Heart right ventricle (tissue), 16 donors: ENCODE measurements around the gene CASK. TPM values are rescaled to one million over a fixed set of nuclear protein-coding genes. Genes with fewer than 3 reads are reported as not detected.

Experiments
- ATAC-seq, 8 donors: fragments of 200-7000 bp; cut with Tn5 transposase; one replicate each; pipeline ENCODE4 v1.9.1; 2020; ENCODE audit warnings: mild to moderate bottlenecking in 8 of 8, moderate library complexity in 8 of 8, moderate number of reproducible peaks in 1 of 8
- DNase-seq, 2 donors: peaks; one replicate each; pipeline ENCODE4 v3.0.0-alpha.2; 2020
- H3K27ac ChIP-seq, 10 donors: fragments of 200-600 bp; sonication (generic) in 2 of 10; one replicate each; pipeline versions ENCODE4 v1.5.0 to v1.8.0; 2020 to 2022; ENCODE audit warnings: mild to moderate bottlenecking in 3 of 10
- H3K27me3 ChIP-seq, 7 donors: fragments of 200-600 bp; one replicate each; pipeline ENCODE4 v1.8.0; 2021 to 2022; ENCODE audit warnings: mild to moderate bottlenecking in 2 of 7
- H3K36me3 ChIP-seq, 9 donors: fragments of 200-600 bp; sonication (generic) in 1 of 9; one replicate each; pipeline versions ENCODE4 v1.5.0 to v1.8.0; 2020 to 2022; ENCODE audit warnings: mild to moderate bottlenecking in 2 of 9
- H3K4me1 ChIP-seq, 9 donors: fragments of 200-600 bp; sonication (generic) in 1 of 9; one replicate each; pipeline versions ENCODE4 v1.5.0 to v1.8.0; 2020 to 2022; ENCODE audit warnings: mild to moderate bottlenecking in 4 of 9
- H3K4me3 ChIP-seq, 10 donors: fragments of 200-600 bp; sonication (generic) in 2 of 10; one replicate each; pipeline versions ENCODE4 v1.5.0 to v1.8.0; 2020 to 2022; ENCODE audit warnings: mild to moderate bottlenecking in 7 of 10, moderate library complexity in 2 of 10
- H3K9me3 ChIP-seq, 11 donors: fragments of 200-600 bp in 10 of 11; sonication (generic) in 2 of 11; one replicate each; pipeline versions ENCODE4 v1.5.0 to v1.8.0; 2013 to 2022; ENCODE audit warnings: mild to moderate bottlenecking in 2 of 11, control low read depth in 1 of 11, moderate library complexity in 1 of 11
- CTCF ChIP-seq, 9 donors: fragments of 200-600 bp; sonication (generic) in 2 of 9; IDR thresholded peaks; one replicate each; pipeline versions ENCODE4 v1.5.0 to v1.8.0; 2021 to 2022; ENCODE audit warnings: antibody characterized with exemption in 9 of 9, mild to moderate bottlenecking in 5 of 9, moderate library complexity in 1 of 9
- WGBS, 2 donors: extraction: QIAGEN DNeasy Blood & Tissue Kit; methylation state at CpG; one replicate each; pipeline ENCODE4 v1.1.7; 2013; ENCODE audit warnings: inconsistent platforms in 1 of 2; 5-methylcytosine and 5-hydroxymethylcytosine counted together
- intact Hi-C, 10 donors: fragments of 100-400 bp; cut with DNase I; formaldehyde crosslinking; loops; one replicate each; pipeline versions ENCODE4 v1.11.1 to v1.14.2; 2022
- polyA plus RNA-seq, 2 donors: library from polyadenylated mRNA; stranded (reverse); fragments of 200-250 nt; gene quantifications; one replicate each; pipeline ENCODE4 v1.2.3, GENCODE V29; 2013
- total RNA-seq, 10 donors: library from RNA; stranded (reverse); fragmentation: NEBNext Ultra II Directional in 3 of 10; extraction: Animal tissue kit (Norgen Biotek cat#: 25700) in 3 of 10; gene quantifications; one replicate each; pipeline versions ENCODE4 v1.2.1 to v1.2.4, GENCODE V29; 2021 to 2023
- donor health status: Arrhythmogenic right ventricular cardiomyopathy.
- donor health status: ischemic (EF 13 %, LVEDD 7.1; RV severe dilation, severe dysfunction).
- donor health status: healthy with polysubstance abuse.
- donor health status: DM: no; HTN: yes; CAD: no.
- donor health status: DM: no; HTN: no; CAD: no.
- donor health status: ischemic (EF 25% LVEDD 6.9; RV normal size, moderate dysfunction).
- donor health status: ischemic (EF 25% LVEDD 5.7; RV mildly dilated, moderate dysfunction).
- donor health status: healthy.
- donor health status: DM: yes; HTN: yes; CAD: no.
- donor health status: Ischemic cardiomyopathy.
- donor health status: ischemic (EF 35%, LVEDD 5.7; RV mildly dilated, moderate dysfunction).
- donor health status: nonischemic (EF 11% LVEDD 7.7; RV severe dilation, severe dysfunction).
- donor health status: DM: yes; HTN: yes; CAD: no.
- donor health status: PGD.
- donor health status: ischemic (EF 29% LVEDD 5.4; RV normal size, mild dysfunction).
- donor health status: nonischemic (EF 23%, LVEDD 6.1; RV moderate dilation, normal function).

The CASK gene
- total and polyA plus RNA-seq, 12 donors, result 2.2 to 20.7 (median 12.7) TPM

GRCh38 chrX:41952102-41952501, 28.7 kb upstream of the CASK start:
- ATAC-seq (no peak), DNase-seq (no peak)
- no peaks in the 10 kb centered on the region for H3K36me3 ChIP-seq
- no peaks in the 10 kb centered on the region for H3K4me1 ChIP-seq
- intact Hi-C loops, result no loop called here
- no peak overlapping the region for H3K4me3 ChIP-seq
- WGBS, 2 donors, result 73 to 75% methylated on average over 5 of the region's 5 CpGs
- no peak for TF ChIP-seq CTCF (IDR thresholded peaks at IDR 0.05)
- no peak overlapping the region for H3K27ac ChIP-seq
- peaks cover 0 to 33% (median 0%) of the 10 kb centered on the region in 7 donors for H3K27me3 ChIP-seq
- no peaks in the 10 kb centered on the region for H3K9me3 ChIP-seq

GRCh38 chrX:41946989-41947612, 23.7 kb upstream of the CASK start:
- Histone ChIP-seq H3K4me3 (no peak overlapping the region), H3K36me3 (no peaks in the 10 kb centered on the region), H3K4me1 (no peaks in the 10 kb centered on the region), H3K27me3 (peaks cover 0 to 34% (median 0%) of the 10 kb centered on the region in 7 donors), H3K9me3 (no peaks in the 10 kb centered on the region), H3K27ac (no peak overlapping the region)
- no peak for ATAC-seq
- WGBS, 2 donors, result 78% methylated on average over 5 of the region's 5 CpGs
- DNase-seq, result no peak
- TF ChIP-seq CTCF (IDR thresholded peaks at IDR 0.05), result no peak
- intact Hi-C loops, result no loop called here

GRCh38 chrX:41946235-41946634, 22.9 kb upstream of the CASK start:
- intact Hi-C loops, result no loop called here
- 59 to 66% methylated on average over 3 of the region's 3 CpGs for WGBS, 2 donors
- no peak for DNase-seq

GRCh38 chrX:41935832-41936231, 12.5 kb upstream of the CASK start:
- H3K4me1 ChIP-seq, result no peaks in the 10 kb centered on the region
- peaks cover 0 to 25% (median 0%) of the 10 kb centered on the region in 7 donors for H3K27me3 ChIP-seq
- WGBS, 2 donors, result 81 to 83% methylated on average over 3 of the region's 3 CpGs
- no peak for ATAC-seq
- no peak for DNase-seq
- no peak overlapping the region for H3K27ac ChIP-seq
- no peaks in the 10 kb centered on the region for H3K9me3 ChIP-seq
- no peak overlapping the region for H3K4me3 ChIP-seq
- H3K36me3 ChIP-seq, result no peaks in the 10 kb centered on the region
- intact Hi-C loops, result no loop called here
- no peak for TF ChIP-seq CTCF (IDR thresholded peaks at IDR 0.05)

More at GRCh38 chrX:41946235-41946634, 22.9 kb upstream of the CASK start:
- H3K4me3 ChIP-seq, result no peak overlapping the region
- no peaks in the 10 kb centered on the region for H3K9me3 ChIP-seq
- ATAC-seq, result no peak
- H3K4me1 ChIP-seq, result no peaks in the 10 kb centered on the region
- H3K36me3 ChIP-seq, result no peaks in the 10 kb centered on the region
- no peak for TF ChIP-seq CTCF (IDR thresholded peaks at IDR 0.05)
- peaks cover 0 to 42% (median 0%) of the 10 kb centered on the region in 7 donors for H3K27me3 ChIP-seq
- H3K27ac ChIP-seq, result no peak overlapping the region
